K562 (cell line): ENCODE measurements around the gene FASN. TPM values are rescaled to one million over a fixed set of nuclear protein-coding genes. Genes with fewer than 3 reads are reported as not detected.

Experiments used
- ARID1B ChIP-seq: fragments of 450-650 bp; IDR thresholded peaks from 2 replicates; pipeline ENCODE4 v1.6.1; 2016; ENCODE audit warnings: antibody characterized with exemption, mild to moderate bottlenecking, inconsistent platforms
- ATF1 ChIP-seq, 2 experiments: fragments of 450-650 bp in 1 of 2; IDR thresholded peaks; 2 replicates each; pipeline ENCODE4 v1.6.1; 2016; ENCODE audit warnings: missing compliant biosample characterization in 1 of 2, missing genetic modification characterization in 1 of 2
- ATF3 ChIP-seq, 2 experiments: fragments of 450-650 bp in 1 of 2; sonication (generic) in 1 of 2; formaldehyde crosslinking in 1 of 2; IDR thresholded peaks in 1 of 2; conservative IDR thresholded peaks in 1 of 2; 2 replicates each; pipeline versions ENCODE4 v1.6.1 to v1.8.1; 2016 to 2023; ENCODE audit warnings: mild to moderate bottlenecking in 2 of 2, moderate library complexity in 2 of 2, inconsistent platforms in 1 of 2, missing genetic modification reagents in 1 of 2
- CGGBP1 ChIP-seq: fragments of 250-450 bp; sonication (Bioruptor Pico); IDR thresholded peaks from 2 replicates; pipeline ENCODE4 v1.9.0; 2021; ENCODE audit warnings: mild to moderate bottlenecking
- E2F6 ChIP-seq, 2 experiments: IDR thresholded peaks; 2 replicates each; pipeline ENCODE4 v1.6.1; 2011; ENCODE audit warnings: borderline replicate concordance in 1 of 2, control low read depth in 1 of 2, low read depth in 1 of 2, low read length in 1 of 2, mild to moderate bottlenecking in 1 of 2, mixed read lengths in 1 of 2, moderate library complexity in 1 of 2; ENCODE audit not compliant: insufficient read depth in 1 of 2, insufficient read length in 1 of 2, poor library complexity in 1 of 2, severe bottlenecking in 1 of 2; ENCODE audit errors: extremely low read depth in 1 of 2
- ELF1 ChIP-seq: fragments of 200-800 bp; sonication (Bioruptor generic); IDR thresholded peaks from 2 replicates; pipeline ENCODE4 v1.6.1; 2016; ENCODE audit warnings: missing genetic modification characterization, missing compliant biosample characterization
- ETV1 ChIP-seq: fragments of 450-650 bp; conservative IDR thresholded peaks from 2 replicates; pipeline ENCODE4 v1.6.1; 2016; ENCODE audit warnings: missing genetic modification characterization, control low read depth, low read depth, missing compliant biosample characterization
- GATAD2A ChIP-seq: fragments of 450-650 bp; IDR thresholded peaks from 2 replicates; pipeline ENCODE4 v1.6.1; 2017
- GTF2F1 ChIP-seq: IDR thresholded peaks from 2 replicates; pipeline ENCODE4 v1.6.1; 2011; ENCODE audit warnings: low read depth, low read length, improper control_type of control experiment
- HBP1 ChIP-seq: fragments of 450-650 bp; formaldehyde crosslinking; IDR thresholded peaks from 2 replicates; pipeline ENCODE4 v1.4.0; 2022; ENCODE audit warnings: missing genetic modification characterization
- HNRNPL ChIP-seq: fragments of 200-400 bp; formaldehyde crosslinking; IDR thresholded peaks from 2 replicates; pipeline ENCODE4 v1.6.1; 2017; ENCODE audit warnings: low read depth, mild to moderate bottlenecking, low read length
- MYNN ChIP-seq, 2 experiments: sonication (generic); formaldehyde crosslinking in 1 of 2; IDR thresholded peaks; 2 replicates each; pipeline versions ENCODE4 v1.5.0 to v1.6.1; 2016 to 2020; ENCODE audit warnings: antibody characterized with exemption in 1 of 2, missing genetic modification reagents in 1 of 2
- NRF1 ChIP-seq, 2 experiments: fragments of 450-650 bp; IDR thresholded peaks in 1 of 2; conservative IDR thresholded peaks in 1 of 2; 2 replicates each; pipeline ENCODE4 v1.6.1; 2014; ENCODE audit warnings: mild to moderate bottlenecking in 2 of 2
- NUFIP1 ChIP-seq: fragments of 450-650 bp; IDR thresholded peaks from 2 replicates; pipeline ENCODE4 v1.6.1; 2018; ENCODE audit not compliant: partially characterized antibody
- PCBP2 ChIP-seq: fragments of 200-400 bp; formaldehyde crosslinking; IDR thresholded peaks from 2 replicates; pipeline ENCODE4 v1.6.1; 2018; ENCODE audit warnings: low read length, low read depth, mild to moderate bottlenecking, moderate library complexity; ENCODE audit not compliant: poor library complexity, severe bottlenecking
- POLR2B ChIP-seq: fragments of 450-650 bp; IDR thresholded peaks from 2 replicates; pipeline ENCODE4 v1.6.1; 2018; ENCODE audit warnings: low read depth; ENCODE audit not compliant: partially characterized antibody
- SIN3A ChIP-seq, 2 experiments: fragments of 150-350 bp in 1 of 2; IDR thresholded peaks; 2 replicates each; pipeline ENCODE4 v1.6.1; 2011 to 2016; ENCODE audit warnings: borderline replicate concordance in 2 of 2, low read depth in 2 of 2, low read length in 2 of 2, mild to moderate bottlenecking in 2 of 2, moderate library complexity in 2 of 2; ENCODE audit not compliant: control insufficient read depth in 1 of 2
- STAG1 ChIP-seq: sonication (generic); formaldehyde crosslinking; IDR thresholded peaks from 2 replicates; pipeline ENCODE4 v1.5.0; 2020; ENCODE audit warnings: missing genetic modification reagents, borderline replicate concordance
- ZNF165 ChIP-seq: fragments of 250-450 bp; sonication (Bioruptor Pico); IDR thresholded peaks from 2 replicates; pipeline ENCODE4 v1.4.0; 2020; ENCODE audit warnings: borderline replicate concordance
- ZNF316 ChIP-seq: fragments of 450-650 bp; IDR thresholded peaks from 2 replicates; pipeline ENCODE4 v1.6.1; 2016
- ZNF324 ChIP-seq: fragments of 250-450 bp; sonication (Bioruptor Pico); IDR thresholded peaks from 2 replicates; pipeline ENCODE4 v1.4.0; 2020; ENCODE audit warnings: mild to moderate bottlenecking
- ZNF583 ChIP-seq: fragments of 250-450 bp; sonication (Bioruptor Pico); IDR thresholded peaks from 2 replicates; pipeline ENCODE4 v1.4.0; 2020
- ZNF696 ChIP-seq: fragments of 250-450 bp; sonication (Bioruptor Pico); conservative IDR thresholded peaks from 2 replicates; pipeline ENCODE4 v1.4.0; 2020; ENCODE audit warnings: mild to moderate bottlenecking, moderate library complexity
- polyA plus RNA-seq, 8 experiments: library from polyadenylated mRNA; depleted of rRNA in 4 of 8; stranded (reverse) in 5 of 8; unstranded in 3 of 8; fragments of >200 nt; fragmentation: Nextera tagmentation in 2 of 8; fragmentation: Illumina TruSeq in 1 of 8; extraction: Ambion mirVana in 2 of 8; extraction: Trizol in 1 of 8; gene quantifications; 2 replicates each; pipeline versions ENCODE4 v1.2.1 to v1.2.3, GENCODE V29; 2011 to 2014; ENCODE audit warnings: inconsistent platforms in 1 of 8, missing spikeins in 1 of 8
- total RNA-seq, 7 experiments: library from RNA; depleted of rRNA in 6 of 7; stranded (reverse); fragments of >200 nt in 6 of 7; fragmentation: Illumina TruSeq in 2 of 7; extraction: Trizol in 2 of 7; gene quantifications; 2 replicates each; pipeline versions ENCODE4 v1.2.1 to v1.2.3, GENCODE V29; 2011 to 2021; ENCODE audit warnings: low replicate concordance in 1 of 7

Gene FASN
- total and polyA plus RNA-seq, 9 of the 15 experiments (the other 6 are each of a cell fraction or from before 2014, with no cell fraction given), result 0.15 to 663 (median 49.9) TPM

- no peak for TF ChIP-seq ATF3 (IDR thresholded peaks at IDR 0.05)
- TF ChIP-seq ATF3 (CRISPR knock-in tag; conservative IDR thresholded peaks at IDR 0.05), result 0 out of 2 replicates have a peak, but pooled peaks have one; percentile 57
- TF ChIP-seq ZNF324 (CRISPR knock-in tag), result no peak
- TF ChIP-seq HNRNPL, result 0 out of 2 replicates have a peak, but pooled peaks have one; percentile 10
- TF ChIP-seq NUFIP1, result no peak
- no peak for TF ChIP-seq ZNF583
- TF ChIP-seq NRF1 (conservative IDR thresholded peaks at IDR 0.05 in 1 of 2, IDR thresholded peaks at IDR 0.05 in 1 of 2), result peak; percentile 81 to 82
- no peak for TF ChIP-seq HBP1 (CRISPR knock-in tag)
- no peak for TF ChIP-seq ATF1 (CRISPR knock-in tag; IDR thresholded peaks at IDR 0.05)
- peak; percentile 67 for TF ChIP-seq ATF1 (tag; IDR thresholded peaks at IDR 0.05)
- TF ChIP-seq PCBP2, result no peak
- TF ChIP-seq MYNN (IDR thresholded peaks at IDR 0.05), result 0 out of 2 replicates have a peak, but pooled peaks have one; percentile 11
- TF ChIP-seq MYNN (CRISPR knock-in tag; IDR thresholded peaks at IDR 0.05), result no peak
- no peak for TF ChIP-seq POLR2B
- TF ChIP-seq STAG1 (CRISPR knock-in tag), result peak; percentile 100
- TF ChIP-seq GTF2F1, result 0 out of 2 replicates have a peak, but pooled peaks have one; percentile 13
- TF ChIP-seq SIN3A (IDR thresholded peaks at IDR 0.05; ENCODE audit: borderline replicate concordance in 2 of 2, control insufficient read depth in 1 of 2, low read depth in 2 of 2, low read length in 2 of 2), result peak in 1 of 2 experiments; percentile 6; a peak in 1 of 4 replicates
- no peak; the same call in 1 of the 2 replicates for TF ChIP-seq GATAD2A
- no peak for TF ChIP-seq ZNF696 (CRISPR knock-in tag)
- TF ChIP-seq ZNF165, result no peak
- TF ChIP-seq E2F6 (IDR thresholded peaks at IDR 0.05; ENCODE audit: borderline replicate concordance in 1 of 2, extremely low read depth in 1 of 2, insufficient read depth in 1 of 2, insufficient read length in 1 of 2, low read depth in 1 of 2, low read length in 1 of 2, poor library complexity in 1 of 2, severe bottlenecking in 1 of 2), result peak; percentile 62 to 69
- TF ChIP-seq ARID1B, result peak; percentile 40; the same call in 1 of the 2 replicates
- peak; percentile 81 for TF ChIP-seq ETV1 (tag)
- 0 out of 2 replicates have a peak, but pooled peaks have one; percentile 24 for TF ChIP-seq CGGBP1 (CRISPR knock-in tag)
- TF ChIP-seq ELF1 (tag), result peak; percentile 26; the same call in 1 of the 2 replicates
- peak; percentile 72; the same call in 1 of the 2 replicates for TF ChIP-seq ZNF316
These were observed 67.3 kb downstream of the FASN start (continued) for GRCh38 chr17:82030470-82031302.
